ENCODE results near the gene EEF2K. TPM values are rescaled to one million over a fixed set of nuclear protein-coding genes. Genes with fewer than 3 reads are reported as not detected.
A peak's percentile ranks its signal among the peaks of the same experiment; 100 is the strongest.
"Not testable (repeated sequence)": the region's sequence is repeated elsewhere in the genome, so short reads cannot be mapped to it uniquely, and the experiment has no call there.

Gene EEF2K
- total and polyA plus RNA-seq, 2 experiments from 2014 or later: 16.1 to 26.1 TPM

GRCh38 chr16:22214402-22214801, 8.3 kb downstream of the EEF2K start:
- H3K4me3 ChIP-seq: no peak overlapping the region
- no peak overlapping the region for H3K27ac ChIP-seq
- no peak for TF ChIP-seq CTCF (IDR thresholded peaks at IDR 0.05; ENCODE audit: low read depth, low read length)
- no peaks in the 10 kb centered on the region for H3K36me3 ChIP-seq
- H3K27me3 ChIP-seq: no peaks in the 10 kb centered on the region
- H3K9me3 ChIP-seq (ENCODE audit: low read depth): no peaks in the 10 kb centered on the region
- no peaks in the 10 kb centered on the region for H3K4me1 ChIP-seq (ENCODE audit: low read depth)
- no peak for DNase-seq (ENCODE audit: low read depth in 1 of 2, low spot score in 1 of 2)

- Histone ChIP-seq H3K36me3 (no peaks in the 10 kb centered on the region), H3K9me3 (ENCODE audit: low read depth) (no peaks in the 10 kb centered on the region), H3K4me1 (ENCODE audit: low read depth) (no peaks in the 10 kb centered on the region), H3K4me3 (no peak overlapping the region), H3K27me3 (no peaks in the 10 kb centered on the region), H3K27ac (no peak overlapping the region)
- no peak for TF ChIP-seq CTCF (IDR thresholded peaks at IDR 0.05; ENCODE audit: low read depth, low read length)
- DNase-seq (ENCODE audit: low read depth in 1 of 2, low spot score in 1 of 2): no peak
These were observed 8.8 kb downstream of the EEF2K start for GRCh38 chr16:22214889-22215288.

GRCh38 chr16:22216191-22216831, 10.2 kb downstream of the EEF2K start:
- Histone ChIP-seq H3K27ac (no peak overlapping the region), H3K4me1 (ENCODE audit: low read depth) (no peaks in the 10 kb centered on the region), H3K4me3 (no peak overlapping the region), H3K36me3 (no peaks in the 10 kb centered on the region), H3K9me3 (ENCODE audit: low read depth) (no peaks in the 10 kb centered on the region), H3K27me3 (no peaks in the 10 kb centered on the region)
- no peak for TF ChIP-seq CTCF (IDR thresholded peaks at IDR 0.05; ENCODE audit: low read depth, low read length)
- peak in 1 of 2 donors; percentile 62 for DNase-seq (ENCODE audit: low read depth in 1 of 2, low spot score in 1 of 2)

GRCh38 chr16:22216832-22217225, 10.8 kb downstream of the EEF2K start:
- DNase-seq (ENCODE audit: low read depth in 1 of 2, low spot score in 1 of 2); H3K9me3 ChIP-seq (ENCODE audit: low read depth); H3K4me1 ChIP-seq (ENCODE audit: low read depth); H3K36me3 ChIP-seq; H3K27ac ChIP-seq; H3K27me3 ChIP-seq; H3K4me3 ChIP-seq: not testable (repeated sequence)

GRCh38 chr16:22217890-22218730, 12.0 kb downstream of the EEF2K start:
- no peak for DNase-seq (ENCODE audit: low read depth in 1 of 2, low spot score in 1 of 2)
- TF ChIP-seq CTCF (IDR thresholded peaks at IDR 0.05; ENCODE audit: low read depth, low read length): no peak
- H3K27ac ChIP-seq: no peak overlapping the region
- H3K4me3 ChIP-seq: no peak overlapping the region
- H3K36me3 ChIP-seq: no peaks in the 10 kb centered on the region
- no peaks in the 10 kb centered on the region for H3K27me3 ChIP-seq
- H3K9me3 ChIP-seq (ENCODE audit: low read depth): no peaks in the 10 kb centered on the region
- no peaks in the 10 kb centered on the region for H3K4me1 ChIP-seq (ENCODE audit: low read depth)

Data from cardiac muscle cell (in vitro differentiated cells and primary cell).